Measurements from ENCODE around the gene PLSCR1.

DNA sequence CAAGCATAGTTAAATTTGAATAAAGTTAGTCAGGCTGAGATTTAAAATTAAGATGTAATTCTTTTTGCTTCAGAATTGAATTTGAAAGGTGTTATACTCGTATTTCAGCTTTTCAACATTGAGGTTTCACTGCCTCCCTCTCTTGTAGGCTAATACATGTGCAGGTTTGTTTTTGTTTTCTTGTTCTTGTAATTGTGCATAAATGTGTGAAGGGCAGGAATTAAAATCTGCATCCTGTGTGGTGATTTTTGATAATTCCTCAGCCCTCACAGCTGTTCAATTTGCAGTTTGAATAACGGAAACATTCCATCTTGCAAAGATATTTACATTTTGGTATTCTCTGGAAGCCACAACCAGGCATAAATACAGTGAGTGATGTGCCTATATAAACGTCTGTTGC, 24.9 kb upstream of the PLSCR1 start:
- no peak for TF ChIP-seq CTCF (IDR thresholded peaks at IDR 0.05)
- TF ChIP-seq, protein P1, sequence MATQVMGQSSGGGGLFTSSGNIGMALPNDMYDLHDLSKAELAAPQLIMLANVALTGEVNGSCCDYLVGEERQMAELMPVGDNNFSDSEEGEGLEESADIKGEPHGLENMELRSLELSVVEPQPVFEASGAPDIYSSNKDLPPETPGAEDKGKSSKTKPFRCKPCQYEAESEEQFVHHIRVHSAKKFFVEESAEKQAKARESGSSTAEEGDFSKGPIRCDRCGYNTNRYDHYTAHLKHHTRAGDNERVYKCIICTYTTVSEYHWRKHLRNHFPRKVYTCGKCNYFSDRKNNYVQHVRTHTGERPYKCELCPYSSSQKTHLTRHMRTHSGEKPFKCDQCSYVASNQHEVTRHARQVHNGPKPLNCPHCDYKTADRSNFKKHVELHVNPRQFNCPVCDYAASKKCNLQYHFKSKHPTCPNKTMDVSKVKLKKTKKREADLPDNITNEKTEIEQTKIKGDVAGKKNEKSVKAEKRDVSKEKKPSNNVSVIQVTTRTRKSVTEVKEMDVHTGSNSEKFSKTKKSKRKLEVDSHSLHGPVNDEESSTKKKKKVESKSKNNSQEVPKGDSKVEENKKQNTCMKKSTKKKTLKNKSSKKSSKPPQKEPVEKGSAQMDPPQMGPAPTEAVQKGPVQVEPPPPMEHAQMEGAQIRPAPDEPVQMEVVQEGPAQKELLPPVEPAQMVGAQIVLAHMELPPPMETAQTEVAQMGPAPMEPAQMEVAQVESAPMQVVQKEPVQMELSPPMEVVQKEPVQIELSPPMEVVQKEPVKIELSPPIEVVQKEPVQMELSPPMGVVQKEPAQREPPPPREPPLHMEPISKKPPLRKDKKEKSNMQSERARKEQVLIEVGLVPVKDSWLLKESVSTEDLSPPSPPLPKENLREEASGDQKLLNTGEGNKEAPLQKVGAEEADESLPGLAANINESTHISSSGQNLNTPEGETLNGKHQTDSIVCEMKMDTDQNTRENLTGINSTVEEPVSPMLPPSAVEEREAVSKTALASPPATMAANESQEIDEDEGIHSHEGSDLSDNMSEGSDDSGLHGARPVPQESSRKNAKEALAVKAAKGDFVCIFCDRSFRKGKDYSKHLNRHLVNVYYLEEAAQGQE (IDR thresholded peaks at IDR 0.05; ENCODE audit: insufficient read depth in 1 of 2, low read depth in 2 of 2, low read length in 1 of 2) = no peak
- no peak for TF ChIP-seq POLR2AphosphoS5 (IDR thresholded peaks at IDR 0.05; ENCODE audit: low read depth, low read length)
- no peak for TF ChIP-seq TCF7L2 (IDR thresholded peaks at IDR 0.05; ENCODE audit: low read depth, low read length)
- no peak for TF ChIP-seq SIN3A (IDR thresholded peaks at IDR 0.05; ENCODE audit: borderline replicate concordance, insufficient read depth, low read depth, low read length)
